Transverse colon (tissue), 4 donors: ENCODE results near the gene MAGI2. TPM values are rescaled to one million over a fixed set of nuclear protein-coding genes. Genes with fewer than 3 reads are reported as not detected.
"Not testable (repeated sequence)": the region's sequence is repeated elsewhere in the genome, so short reads cannot be mapped to it uniquely, and the experiment has no call there.

Source experiments
- DNase-seq: peaks from one replicate; pipeline ENCODE4 v3.0.0-alpha.2; 2019
- H3K27ac ChIP-seq, 4 donors: fragments of 200-600 bp; sonication (generic); 2 replicates each; pipeline ENCODE4 v1.5.1; 2016 to 2018; ENCODE audit warnings: inconsistent platforms in 4 of 4
- H3K27me3 ChIP-seq: fragments of 200-600 bp; sonication (generic); 2 replicates; pipeline ENCODE4 v1.5.1; 2017; ENCODE audit warnings: inconsistent platforms
- H3K36me3 ChIP-seq, 4 donors: fragments of 200-600 bp; sonication (generic); 2 replicates each; pipeline ENCODE4 v1.5.1; 2017 to 2019; ENCODE audit warnings: inconsistent platforms in 4 of 4
- H3K4me1 ChIP-seq, 4 donors: fragments of 200-600 bp; sonication (generic); 2 replicates each; pipeline ENCODE4 v1.5.1; 2017 to 2020; ENCODE audit warnings: inconsistent platforms in 4 of 4
- H3K4me3 ChIP-seq, 4 donors: fragments of 200-600 bp; sonication (generic); 1 replicate in 1 of 4; 2 replicates in 3 of 4; pipeline versions ENCODE4 v1.5.1 to v1.6.1; 2017 to 2019; ENCODE audit warnings: inconsistent platforms in 4 of 4
- H3K9me3 ChIP-seq, 2 donors: fragments of 200-600 bp; sonication (generic); 2 replicates each; pipeline ENCODE4 v1.5.1; 2017 to 2019; ENCODE audit warnings: inconsistent platforms in 2 of 2
- EP300 ChIP-seq: sonication (generic); formaldehyde crosslinking; IDR thresholded peaks from one replicate; pipeline ENCODE4 v1.6.1; 2017; ENCODE audit warnings: antibody characterized with exemption, low read depth
- POLR2A ChIP-seq: fragments of 450-650 bp; IDR thresholded peaks from one replicate; pipeline ENCODE4 v1.6.1; 2016; ENCODE audit warnings: antibody characterized with exemption, mild to moderate bottlenecking, moderate library complexity
- POLR2AphosphoS5 ChIP-seq, 3 donors: sonication (generic); formaldehyde crosslinking; IDR thresholded peaks; one replicate each; pipeline ENCODE4 v1.6.1; 2016; ENCODE audit warnings: antibody characterized with exemption in 3 of 3
- WGBS, 2 donors: methylation state at CpG; one replicate each; pipeline ENCODE4 v1.1.5; 2018; ENCODE audit warnings: low coverage in 1 of 2; 5-methylcytosine and 5-hydroxymethylcytosine counted together
- in situ Hi-C, 4 donors: fragments of 200-750 bp; cut with MboI; loops; one replicate each; pipeline versions ENCODE4 v1.15.0 to v1.15.1; 2017; ENCODE audit warnings: low sequenced_read_pairs in 3 of 4, low pct_ligation_motif_present in 1 of 4, low pct_unique_long_range_greater_than_20kb in 1 of 4
- intact Hi-C: fragments of 100-400 bp; cut with DNase I; formaldehyde crosslinking; loops from one replicate; pipeline ENCODE4 v1.15.1; 2023; ENCODE audit warnings: low total_unique reads
- total RNA-seq, 4 donors: library from RNA; depleted of rRNA; stranded (reverse); fragments of >200 nt; gene quantifications; one replicate each; pipeline ENCODE4 v1.1.0, GENCODE V29; 2016
- TF ChIP-seq, protein P1 (sequence below), 5 experiments: fragments of 200-600 bp in 3 of 5; fragments of 450-650 bp in 2 of 5; sonication (generic) in 3 of 5; IDR thresholded peaks; 1 replicate in 2 of 5; 2 replicates in 3 of 5; pipeline ENCODE4 v1.5.1; 2016 to 2017; ENCODE audit warnings: antibody characterized with exemption in 5 of 5, inconsistent platforms in 3 of 5, mild to moderate bottlenecking in 2 of 5, moderate library complexity in 1 of 5

MAGI2 gene
- total RNA-seq, 4 donors from 2014 or later, result 1.6 to 9.7 (median 4.1) TPM

- Histone ChIP-seq H3K36me3 (no peaks in the 10 kb centered on the region), H3K9me3 (no peaks in the 10 kb centered on the region), H3K27me3 (no peaks in the 10 kb centered on the region), H3K27ac (no peak overlapping the region), H3K4me3 (no peak overlapping the region), H3K4me1 (no peaks in the 10 kb centered on the region)
- WGBS, 2 donors, result 75 to 90% methylated on average over 2 of the region's 2 CpGs
- TF ChIP-seq POLR2A (no peak), EP300 (no peak)
- intact Hi-C loops, result no loop called here
- in situ Hi-C loops, result no loop called here
- no peak for DNase-seq
Measured at GRCh38 chr7:78326189-78326588, 1127.3 kb downstream of the MAGI2 start.

DNA sequence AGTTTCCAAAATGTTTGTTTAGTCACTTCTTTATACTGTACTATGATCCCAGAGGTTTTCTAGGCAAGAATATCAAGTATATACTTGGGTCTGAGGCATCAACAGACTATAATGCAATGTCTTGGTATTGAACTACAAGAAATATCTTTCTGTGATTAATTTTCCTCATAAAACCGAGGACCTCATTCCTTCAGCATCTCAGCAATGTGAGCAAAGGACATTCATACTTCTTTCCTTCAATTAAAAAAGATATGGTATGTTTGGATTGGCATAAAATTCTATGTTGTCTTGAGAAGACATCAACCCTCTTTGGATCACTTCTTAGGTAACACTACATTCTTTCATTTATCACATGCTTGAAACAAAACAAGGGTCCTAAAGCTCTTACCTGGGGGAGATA, 1130.3 kb downstream of the MAGI2 start:
- H3K27ac ChIP-seq, result no peak overlapping the region
- in situ Hi-C loops (no loop called here), intact Hi-C loops (no loop called here)
- no peaks in the 10 kb centered on the region for H3K36me3 ChIP-seq
- H3K9me3 ChIP-seq, result no peaks in the 10 kb centered on the region
- H3K4me1 ChIP-seq, result no peaks in the 10 kb centered on the region
- H3K27me3 ChIP-seq, result no peaks in the 10 kb centered on the region
- no peak for DNase-seq
- 38 to 62% methylated on average over 1 of the region's 1 CpG for WGBS, 2 donors
- TF ChIP-seq, protein P1, sequence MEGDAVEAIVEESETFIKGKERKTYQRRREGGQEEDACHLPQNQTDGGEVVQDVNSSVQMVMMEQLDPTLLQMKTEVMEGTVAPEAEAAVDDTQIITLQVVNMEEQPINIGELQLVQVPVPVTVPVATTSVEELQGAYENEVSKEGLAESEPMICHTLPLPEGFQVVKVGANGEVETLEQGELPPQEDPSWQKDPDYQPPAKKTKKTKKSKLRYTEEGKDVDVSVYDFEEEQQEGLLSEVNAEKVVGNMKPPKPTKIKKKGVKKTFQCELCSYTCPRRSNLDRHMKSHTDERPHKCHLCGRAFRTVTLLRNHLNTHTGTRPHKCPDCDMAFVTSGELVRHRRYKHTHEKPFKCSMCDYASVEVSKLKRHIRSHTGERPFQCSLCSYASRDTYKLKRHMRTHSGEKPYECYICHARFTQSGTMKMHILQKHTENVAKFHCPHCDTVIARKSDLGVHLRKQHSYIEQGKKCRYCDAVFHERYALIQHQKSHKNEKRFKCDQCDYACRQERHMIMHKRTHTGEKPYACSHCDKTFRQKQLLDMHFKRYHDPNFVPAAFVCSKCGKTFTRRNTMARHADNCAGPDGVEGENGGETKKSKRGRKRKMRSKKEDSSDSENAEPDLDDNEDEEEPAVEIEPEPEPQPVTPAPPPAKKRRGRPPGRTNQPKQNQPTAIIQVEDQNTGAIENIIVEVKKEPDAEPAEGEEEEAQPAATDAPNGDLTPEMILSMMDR (IDR thresholded peaks at IDR 0.05), result no peak
- TF ChIP-seq POLR2AphosphoS5 (IDR thresholded peaks at IDR 0.05) (no peak), EP300 (no peak), POLR2A (no peak)
- H3K4me3 ChIP-seq, result no peak overlapping the region

DNA sequence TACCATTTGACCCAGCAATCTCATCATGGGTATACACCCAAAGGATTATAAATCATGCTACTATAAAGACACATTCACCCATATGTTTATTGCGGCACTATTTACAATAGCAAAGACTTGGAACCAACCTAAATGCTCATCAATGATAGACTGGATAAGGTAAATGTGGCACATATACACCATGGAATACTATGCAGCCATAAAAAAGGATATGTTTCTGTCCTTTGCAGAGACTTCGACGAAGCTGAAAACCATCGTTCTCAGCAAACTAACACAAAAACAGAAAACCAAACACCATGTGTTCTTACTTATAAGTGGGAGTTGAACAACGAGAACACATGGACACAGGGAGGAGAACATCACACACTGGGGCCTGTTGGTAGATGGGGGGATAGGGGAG, 1131.2 kb downstream of the MAGI2 start:
- DNase-seq, H3K4me3 ChIP-seq, H3K9me3 ChIP-seq, H3K36me3 ChIP-seq, H3K27ac ChIP-seq, H3K4me1 ChIP-seq, in situ Hi-C loops, H3K27me3 ChIP-seq, intact Hi-C loops: not testable (repeated sequence)
- WGBS, 2 donors, result 92% methylated on average over 5 of the region's 5 CpGs

DNA sequence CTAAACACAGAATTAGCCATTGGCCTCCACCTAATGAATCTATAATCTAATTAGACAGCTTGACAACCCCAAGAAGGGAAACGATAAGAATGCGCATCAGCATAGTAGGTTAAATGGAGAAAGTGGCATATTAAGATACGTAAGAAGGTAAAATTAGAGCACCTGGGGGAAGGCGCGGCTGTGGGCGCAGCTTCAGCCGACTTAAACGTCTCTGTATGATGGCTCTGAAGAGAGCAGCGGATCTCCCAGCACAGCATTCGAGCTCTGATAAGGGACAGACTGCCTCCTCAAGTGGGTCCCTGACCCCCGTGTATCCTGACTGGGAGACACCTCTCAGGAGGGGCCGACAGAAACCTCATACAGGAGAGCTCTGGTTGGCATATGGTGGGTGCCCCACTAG, 1136.1 kb downstream of the MAGI2 start:
- TF ChIP-seq, protein P1 (IDR thresholded peaks at IDR 0.05), result no peak
- no peak for TF ChIP-seq POLR2AphosphoS5 (IDR thresholded peaks at IDR 0.05)
- no peak for TF ChIP-seq EP300
- TF ChIP-seq POLR2A, result no peak
- Histone ChIP-seq H3K9me3 (no peaks in the 10 kb centered on the region), H3K27ac (no peak overlapping the region), H3K4me1 (no peaks in the 10 kb centered on the region), H3K4me3 (no peak overlapping the region), H3K36me3 (no peaks in the 10 kb centered on the region), H3K27me3 (no peaks in the 10 kb centered on the region)
- WGBS, 2 donors, result 81 to 100% methylated on average over 3 to 12 of the region's 12 CpGs
- in situ Hi-C loops, result no loop called here
- intact Hi-C loops, result no loop called here
- DNase-seq, result no peak

DNA sequence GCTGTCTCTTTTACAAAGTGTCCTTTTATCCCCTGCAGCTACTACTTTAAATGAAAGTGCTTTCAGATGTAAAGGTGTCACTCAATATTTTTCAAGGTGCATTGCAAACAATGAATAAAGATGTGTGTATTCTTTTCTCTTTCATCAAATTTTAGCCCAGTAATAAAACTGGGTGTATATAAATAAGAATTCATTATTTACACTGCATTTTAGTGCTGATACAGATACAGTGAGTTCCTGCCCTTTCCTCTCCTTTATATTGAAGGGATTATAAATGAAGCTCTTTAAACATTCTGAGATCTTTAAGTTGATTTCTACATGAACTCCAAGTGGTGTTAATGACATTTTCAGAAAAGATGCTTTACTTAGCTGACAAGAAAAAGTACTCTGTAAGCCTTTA, 1137.4 kb downstream of the MAGI2 start:
- in situ Hi-C loops (no loop called here), intact Hi-C loops (no loop called here)
- Histone ChIP-seq H3K36me3 (no peaks in the 10 kb centered on the region), H3K4me3 (no peak overlapping the region), H3K4me1 (no peaks in the 10 kb centered on the region), H3K9me3 (no peaks in the 10 kb centered on the region), H3K27me3 (no peaks in the 10 kb centered on the region), H3K27ac (no peak overlapping the region)
- DNase-seq, result no peak
- TF ChIP-seq POLR2A (no peak), EP300 (no peak), POLR2AphosphoS5 (IDR thresholded peaks at IDR 0.05) (no peak)
- TF ChIP-seq, protein P1 (IDR thresholded peaks at IDR 0.05), result no peak
